IMR-90 (cell line): ENCODE measurements around the gene PDCD1. TPM values are rescaled to one million over a fixed set of nuclear protein-coding genes. Genes with fewer than 3 reads are reported as not detected.
"Not testable (repeated sequence)": the region's sequence is repeated elsewhere in the genome, so short reads cannot be mapped to it uniquely, and the experiment has no call there.

Experiments used
- ATAC-seq: fragments of 200-7000 bp; cut with Tn5 transposase; 2 replicates; pipeline ENCODE4 v1.9.1; 2020; ENCODE audit warnings: low read depth, mild to moderate bottlenecking, moderate library complexity
- BruUV-seq: library from RNA; stranded (reverse); fragments of 400-500 nt; replicated peaks from 2 replicates; lab custom pipeline; 2021; lab: Mats Ljungman, UMichigan
- CTCF ChIA-PET: fragments of 300-600 bp; formaldehyde crosslinking; extraction: SDS; loops from one replicate; lab custom pipeline; 2021; ENCODE audit warnings: antibody characterized with exemption; lab: Yijun Ruan, JAX
- POLR2A ChIA-PET: fragments of 300-600 bp; sonication (Branson Sonifier 250); formaldehyde crosslinking; loops from one replicate; lab custom pipeline; 2022; ENCODE audit warnings: antibody characterized with exemption; ENCODE audit not compliant: unreplicated experiment; lab: Charles Lee
- DNase-seq: peaks from one replicate; pipeline ENCODE4 v3.0.0; 2013
- H2AFZ ChIP-seq: replicated peaks from 2 replicates; pipeline ENCODE3; 2013; ENCODE audit warnings: low read length, mild to moderate bottlenecking; ENCODE audit not compliant: poor library complexity
- H2AK5ac ChIP-seq: 2 replicates; pipeline ENCODE4 v1.6.1; 2013; ENCODE audit warnings: low read depth, low read length, inconsistent platforms
- H2AK9ac ChIP-seq: replicated peaks from 2 replicates; pipeline ENCODE3; 2013; ENCODE audit warnings: mild to moderate bottlenecking, low read depth, low read length, moderate library complexity; ENCODE audit not compliant: poor library complexity
- H2BK120ac ChIP-seq: 2 replicates; pipeline ENCODE4 v1.6.1; 2013; ENCODE audit warnings: low read depth, low read length, inconsistent platforms
- H2BK15ac ChIP-seq: 3 replicates; pipeline ENCODE4 v1.6.1; 2013; ENCODE audit warnings: low read depth, low read length, inconsistent platforms
- H2BK20ac ChIP-seq: 2 replicates; pipeline ENCODE4 v1.6.1; 2013; ENCODE audit warnings: low read depth, mild to moderate bottlenecking, inconsistent platforms, low read length, moderate library complexity
- H2BK5ac ChIP-seq: 2 replicates; pipeline ENCODE4 v1.6.1; 2013; ENCODE audit warnings: mild to moderate bottlenecking, low read depth, low read length, inconsistent platforms; ENCODE audit not compliant: poor library complexity, severe bottlenecking
- H3K14ac ChIP-seq: replicated peaks from 2 replicates; pipeline ENCODE4 v1.6.1; 2013; ENCODE audit warnings: low read depth, low read length, inconsistent platforms
- H3K18ac ChIP-seq: 2 replicates; pipeline ENCODE4 v1.6.1; 2013; ENCODE audit warnings: low read depth, low read length, control low read depth
- H3K23ac ChIP-seq: 2 replicates; pipeline ENCODE4 v1.6.1; 2013; ENCODE audit warnings: low read depth, low read length, inconsistent platforms
- H3K27ac ChIP-seq: 2 replicates; pipeline ENCODE4 v1.5.1; 2013; ENCODE audit warnings: mild to moderate bottlenecking, control low read depth, low read length; ENCODE audit not compliant: insufficient read depth
- H3K27me3 ChIP-seq: 2 replicates; pipeline ENCODE4 v1.6.1; 2013; ENCODE audit warnings: low read length; ENCODE audit not compliant: control insufficient read depth, insufficient read depth
- H3K36me3 ChIP-seq: 2 replicates; pipeline ENCODE4 v1.6.1; 2013; ENCODE audit warnings: low read length, mixed read lengths; ENCODE audit not compliant: control insufficient read depth, insufficient read depth
- H3K4ac ChIP-seq: 2 replicates; pipeline ENCODE4 v1.6.1; 2013; ENCODE audit warnings: low read depth, low read length, inconsistent platforms
- H3K4me1 ChIP-seq: 2 replicates; pipeline ENCODE4 v1.6.1; 2013; ENCODE audit warnings: low read length, mixed read lengths; ENCODE audit not compliant: control insufficient read depth, insufficient read depth
- H3K4me2 ChIP-seq: 2 replicates; pipeline ENCODE4 v1.6.1; 2013; ENCODE audit warnings: low read depth, mild to moderate bottlenecking, control low read depth, low read length, moderate library complexity
- H3K4me3 ChIP-seq: 2 replicates; pipeline ENCODE4 v1.5.1; 2013; ENCODE audit warnings: low read depth, mild to moderate bottlenecking, control low read depth, low read length, moderate library complexity; ENCODE audit not compliant: insufficient read depth
- H3K56ac ChIP-seq: 2 replicates; pipeline ENCODE4 v1.6.1; 2013; ENCODE audit warnings: low read length, inconsistent platforms; ENCODE audit not compliant: insufficient read depth; ENCODE audit errors: extremely low read depth
- H3K79me1 ChIP-seq, 2 experiments: 2 replicates each; pipeline ENCODE4 v1.6.1; 2013; ENCODE audit warnings: low read length in 2 of 2, inconsistent platforms in 1 of 2, low read depth in 1 of 2
- H3K9ac ChIP-seq: 2 replicates; pipeline ENCODE4 v1.6.1; 2013; ENCODE audit warnings: low read depth, low read length, control low read depth
- H3K9me1 ChIP-seq: 2 replicates; pipeline ENCODE4 v1.6.1; 2013; ENCODE audit warnings: low read length, inconsistent platforms; ENCODE audit not compliant: insufficient read depth
- H3K9me3 ChIP-seq: 2 replicates; pipeline ENCODE4 v1.6.1; 2013; ENCODE audit warnings: low read length; ENCODE audit not compliant: control insufficient read depth, insufficient read depth
- H4K20me1 ChIP-seq: 2 replicates; pipeline ENCODE4 v1.6.1; 2013; ENCODE audit warnings: low read length, inconsistent platforms; ENCODE audit not compliant: insufficient read depth
- H4K5ac ChIP-seq: 2 replicates; pipeline ENCODE4 v1.6.1; 2013; ENCODE audit warnings: mild to moderate bottlenecking, low read depth, low read length, control low read depth
- H4K8ac ChIP-seq, 2 experiments: 2 replicates each; pipeline ENCODE4 v1.6.1; 2013; ENCODE audit warnings: low read depth in 2 of 2, low read length in 2 of 2, control low read depth in 1 of 2, inconsistent platforms in 1 of 2
- H4K91ac ChIP-seq: 2 replicates; pipeline ENCODE4 v1.6.1; 2013; ENCODE audit warnings: low read depth, low read length, inconsistent platforms; ENCODE audit not compliant: insufficient read depth
- WGBS, 2 experiments: methylation state at CpG; one replicate each; pipeline versions ENCODE4 v1.1.5 to v1.1.7; 2013; ENCODE audit warnings: missing lambda C conversion rate in 2 of 2; ENCODE audit not compliant: insufficient read length in 1 of 2; ENCODE audit errors: extremely low coverage in 2 of 2; 5-methylcytosine and 5-hydroxymethylcytosine counted together
- dilution Hi-C: fragments of 300-500 bp; cut with HindIII; formaldehyde crosslinking; loops from one replicate; pipeline ENCODE4 v1.14.3; 2018; ENCODE audit warnings: low sequenced_read_pairs; ENCODE audit not compliant: unreplicated experiment
- in situ Hi-C: fragments of 300-500 bp; cut with MboI; formaldehyde crosslinking; loops from 3 replicates; pipeline ENCODE4 v1.14.3; 2019; ENCODE audit warnings: low sequenced_read_pairs, inconsistent platforms, mixed read lengths
- intact Hi-C: fragments of 100-400 bp; cut with micrococcal nuclease; formaldehyde crosslinking; loops from 2 replicates; pipeline ENCODE4 v1.10.0; 2022
- polyA plus RNA-seq, 3 experiments: library from polyadenylated mRNA; depleted of rRNA; stranded (reverse); fragments of >200 nt; gene quantifications; 2 replicates each; pipeline ENCODE4 v1.2.3, GENCODE V29; 2012; ENCODE audit warnings: low replicate concordance in 1 of 3
- total RNA-seq: library from RNA; depleted of rRNA; stranded (reverse); fragments of >200 nt; gene quantifications from 2 replicates; pipeline ENCODE4 v1.2.3, GENCODE V29; 2012

Gene PDCD1
- total and polyA plus RNA-seq, 2 of the 4 experiments (the other 2 are of a cell fraction) = not detected

DNA sequence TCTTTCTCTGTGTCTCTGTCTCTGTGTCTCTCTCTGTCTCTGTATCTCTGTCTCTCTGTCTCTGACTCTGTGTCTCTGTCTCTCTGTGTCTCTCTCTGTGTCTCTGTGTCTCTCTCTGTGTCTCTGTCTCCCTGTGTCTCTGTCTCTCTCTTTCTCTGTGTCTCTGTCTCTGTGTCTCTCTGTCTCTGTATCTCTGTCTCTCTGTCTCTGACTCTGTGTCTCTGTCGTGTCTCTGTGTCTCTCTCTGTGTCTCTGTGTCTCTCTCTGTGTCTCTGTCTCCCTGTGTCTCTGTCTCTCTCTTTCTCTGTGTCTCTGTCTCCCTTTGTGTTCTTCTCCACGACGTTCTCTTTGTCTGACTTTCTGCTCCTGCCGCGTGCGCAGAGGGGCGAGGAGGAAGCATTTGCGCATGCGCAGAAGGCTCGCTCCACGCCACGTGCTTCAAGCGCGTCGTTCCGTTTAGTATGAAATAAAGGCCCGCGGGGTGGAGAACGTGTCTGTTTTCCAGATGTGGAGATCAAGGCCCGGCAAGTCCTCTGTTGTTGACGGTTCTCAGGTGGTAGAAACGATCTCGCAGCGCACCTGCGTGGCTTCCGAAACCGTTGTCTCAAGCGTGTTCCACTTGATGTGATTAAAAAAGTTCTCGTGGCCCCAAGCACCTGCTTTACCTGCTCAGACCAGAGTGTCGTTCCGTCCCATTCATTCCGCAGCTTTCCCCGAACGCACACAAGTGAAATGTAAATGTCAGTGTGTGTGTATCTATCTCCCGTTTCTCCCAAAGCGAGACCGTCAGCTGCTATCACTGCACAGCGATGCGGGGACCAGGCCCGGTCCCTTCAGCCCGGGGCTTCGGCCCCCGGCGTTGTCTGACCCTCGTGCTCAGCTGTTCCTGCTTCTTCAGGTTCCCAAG is 34.9 kb downstream of the PDCD1 start:
- H3K27me3 ChIP-seq, H3K79me1 ChIP-seq, H2BK20ac ChIP-seq, H4K8ac ChIP-seq, H4K5ac ChIP-seq, H3K36me3 ChIP-seq, H3K4ac ChIP-seq, in situ Hi-C loops, H4K91ac ChIP-seq, H3K4me2 ChIP-seq, H2BK120ac ChIP-seq, H3K56ac ChIP-seq, H3K4me1 ChIP-seq, H2BK5ac ChIP-seq, H3K14ac ChIP-seq, H3K4me3 ChIP-seq, H3K18ac ChIP-seq, POLR2A ChIA-PET, H3K9ac ChIP-seq, dilution Hi-C loops, CTCF ChIA-PET, H2BK15ac ChIP-seq, DNase-seq, intact Hi-C loops, H3K23ac ChIP-seq, H2AK9ac ChIP-seq, H3K27ac ChIP-seq, BruUV-seq, H2AFZ ChIP-seq, H4K20me1 ChIP-seq, H3K9me1 ChIP-seq, H2AK5ac ChIP-seq, ATAC-seq: not testable (repeated sequence)
- WGBS, 2 experiments = 87% methylated on average over 29 of the region's 45 CpGs; no CpG with 5 or more reads in 1 of the 2 experiments
- peaks cover 10% of the 10 kb centered on the region for H3K9me3 ChIP-seq
